K562 (cell line): Measurements from ENCODE around the gene CGN. TPM values are rescaled to one million over a fixed set of nuclear protein-coding genes. Genes with fewer than 3 reads are reported as not detected.

Source experiments
- ATAC-seq: fragments of 200-7000 bp; cut with Tn5 transposase; 3 replicates; pipeline ENCODE4 v1.9.1; 2020; ENCODE audit warnings: moderate library complexity
- BruUV-seq: library from RNA; stranded (reverse); fragments of 400-500 nt; replicated peaks from 2 replicates; lab custom pipeline; 2021; lab: Mats Ljungman, UMichigan
- CTCF ChIA-PET: fragments of 300-600 bp; formaldehyde crosslinking; extraction: SDS; loops from one replicate; lab custom pipeline; 2021; ENCODE audit warnings: low intra/inter-chr PET ratio; lab: Yijun Ruan, JAX
- POLR2A ChIA-PET: fragments of 300-600, 350-650 bp; sonication (Branson Sonifier 250); formaldehyde crosslinking; extraction: SDS; loops from one replicate; lab custom pipeline; 2021; ENCODE audit warnings: antibody characterized with exemption, inconsistent platforms; lab: Yijun Ruan, JAX
- DNase-seq, 4 experiments: peaks; one replicate each; pipeline versions ENCODE4 v3.0.0 to v3.0.0-alpha.2; 2011 to 2018; ENCODE audit warnings: low spot score in 3 of 4, mixed read lengths in 3 of 4; ENCODE audit errors: extremely low read depth in 1 of 4
- FAIRE-seq: peaks from 2 replicates; lab custom pipeline; 2011; peaks lifted over from hg19 to GRCh38; lab: Jason Lieb, UNC
- H2AFZ ChIP-seq: 2 replicates; pipeline ENCODE4 v1.6.0; 2011; ENCODE audit warnings: low read depth, low read length, control low read depth, inconsistent platforms
- H3K27ac ChIP-seq: fragments of 200-600 bp; 3 replicates; pipeline ENCODE4 v1.8.0; 2011; ENCODE audit warnings: low read depth, mild to moderate bottlenecking, control low read depth, inconsistent platforms, low read length, moderate library complexity, mixed read lengths; ENCODE audit errors: extremely low read depth
- H3K27me3 ChIP-seq, 2 experiments: fragments of 300-600 bp in 1 of 2; 2 replicates in 1 of 2; 3 replicates in 1 of 2; pipeline versions ENCODE4 v1.6.0 to v1.8.0; 2011; ENCODE audit warnings: inconsistent platforms in 2 of 2, low read length in 2 of 2, mild to moderate bottlenecking in 1 of 2, mixed read lengths in 1 of 2, moderate library complexity in 1 of 2; ENCODE audit not compliant: control insufficient read depth in 2 of 2, insufficient read depth in 2 of 2
- H3K36me3 ChIP-seq: fragments of 300-600 bp; 3 replicates; pipeline ENCODE4 v1.8.0; 2011; ENCODE audit warnings: mild to moderate bottlenecking, low read length, inconsistent platforms; ENCODE audit not compliant: control insufficient read depth, insufficient read depth
- H3K4me1 ChIP-seq, 2 experiments: fragments of 200-600 bp in 1 of 2; replicated peaks in 1 of 2; 2 replicates in 1 of 2; 3 replicates in 1 of 2; pipeline versions ENCODE4 v1.5.1 to v1.8.0; 2011; ENCODE audit warnings: inconsistent platforms in 2 of 2, low read length in 2 of 2, mild to moderate bottlenecking in 1 of 2, mixed read lengths in 1 of 2, moderate library complexity in 1 of 2; ENCODE audit not compliant: control insufficient read depth in 2 of 2, insufficient read depth in 2 of 2
- H3K4me2 ChIP-seq: 2 replicates; pipeline ENCODE4 v1.6.1; 2011; ENCODE audit warnings: low read length, control low read depth, inconsistent platforms, mixed read lengths; ENCODE audit not compliant: insufficient read depth
- H3K4me3 ChIP-seq: fragments of 200-600 bp; sonication (generic), shearing (Covaris generic); 2 replicates; pipeline ENCODE4 v1.5.1; 2016; ENCODE audit warnings: control low read depth, inconsistent platforms
- H3K79me2 ChIP-seq: fragments of 200-600 bp; 3 replicates; pipeline ENCODE4 v1.8.0; 2011; ENCODE audit warnings: low read length, inconsistent platforms; ENCODE audit not compliant: control insufficient read depth, insufficient read depth
- H3K9ac ChIP-seq, 2 experiments: 2 replicates each; pipeline versions ENCODE4 v1.6.0 to v1.6.1; 2011; ENCODE audit warnings: low read depth in 2 of 2, low read length in 2 of 2, control low read depth in 1 of 2, inconsistent platforms in 1 of 2, mild to moderate bottlenecking in 1 of 2, mixed read lengths in 1 of 2; ENCODE audit not compliant: insufficient read depth in 1 of 2
- H3K9me1 ChIP-seq: one replicate; pipeline ENCODE4 v1.6.0; 2011; ENCODE audit warnings: inconsistent platforms, mild to moderate bottlenecking, low read length, moderate library complexity; ENCODE audit not compliant: control insufficient read depth, insufficient read depth
- H3K9me3 ChIP-seq: replicated peaks from 2 replicates; pipeline ENCODE4 v1.5.1; 2011; ENCODE audit warnings: low read depth, low read length, inconsistent platforms; ENCODE audit not compliant: control insufficient read depth, insufficient read depth
- H4K20me1 ChIP-seq: replicated peaks from 2 replicates; pipeline ENCODE4 v1.6.1; 2011; ENCODE audit warnings: low read length, inconsistent platforms, mixed read lengths; ENCODE audit not compliant: control insufficient read depth, insufficient read depth
- EZH2 ChIP-seq: IDR thresholded peaks from 2 replicates; pipeline ENCODE4 v1.6.1; 2012; ENCODE audit warnings: low read depth, mild to moderate bottlenecking, inconsistent platforms, low read length, borderline replicate concordance
- FIP1L1 ChIP-seq: fragments of 200-400 bp; formaldehyde crosslinking; IDR thresholded peaks from 2 replicates; pipeline ENCODE4 v1.6.1; 2018; ENCODE audit warnings: mild to moderate bottlenecking, low read depth, low read length; ENCODE audit not compliant: poor library complexity, severe bottlenecking
- NR2C1 ChIP-seq, 2 experiments: fragments of 450-650 bp; IDR thresholded peaks; 2 replicates each; pipeline ENCODE4 v1.6.1; 2017; ENCODE audit warnings: mild to moderate bottlenecking in 2 of 2, antibody characterized with exemption in 1 of 2, inconsistent platforms in 1 of 2, missing compliant biosample characterization in 1 of 2, missing genetic modification characterization in 1 of 2
- POLR2A ChIP-seq: fragments of 450-650 bp; conservative IDR thresholded peaks from 2 replicates; pipeline ENCODE4 v1.6.1; 2016
- SMARCE1 ChIP-seq: fragments of 450-650 bp; IDR thresholded peaks from 2 replicates; pipeline ENCODE4 v1.7.1; 2016; ENCODE audit warnings: mild to moderate bottlenecking
- SREBF2 ChIP-seq: sonication (generic); formaldehyde crosslinking; IDR thresholded peaks from 2 replicates; pipeline ENCODE4 v1.4.0; 2020; ENCODE audit warnings: mild to moderate bottlenecking, missing genetic modification reagents
- STAG1 ChIP-seq: sonication (generic); formaldehyde crosslinking; IDR thresholded peaks from 2 replicates; pipeline ENCODE4 v1.5.0; 2020; ENCODE audit warnings: missing genetic modification reagents, borderline replicate concordance
- ZEB2 ChIP-seq: fragments of 450-650 bp; IDR thresholded peaks from 2 replicates; pipeline ENCODE4 v1.6.1; 2016
- WGBS: fragments of 100-300 bp; shearing (Covaris generic); methylation state at CpG from one replicate; pipeline ENCODE4 v1.1.6; 2016; ENCODE audit warnings: low coverage, mixed read lengths; ENCODE audit not compliant: insufficient coverage; ENCODE audit errors: missing lambda C conversion rate; 5-methylcytosine and 5-hydroxymethylcytosine counted together
- in situ Hi-C: fragments of 300-500 bp; cut with MboI; formaldehyde crosslinking; loops from 4 replicates; pipeline ENCODE4 v1.15.0; 2018; ENCODE audit warnings: inconsistent platforms, mixed read lengths
- intact Hi-C: fragments of 100-400 bp; cut with micrococcal nuclease; formaldehyde crosslinking; loops from 2 replicates; pipeline ENCODE4 v1.14.2; 2022
- polyA plus RNA-seq, 8 experiments: library from polyadenylated mRNA; depleted of rRNA in 4 of 8; stranded (reverse) in 5 of 8; unstranded in 3 of 8; fragments of >200 nt; fragmentation: Nextera tagmentation in 2 of 8; fragmentation: Illumina TruSeq in 1 of 8; extraction: Ambion mirVana in 2 of 8; extraction: Trizol in 1 of 8; gene quantifications; 2 replicates each; pipeline versions ENCODE4 v1.2.1 to v1.2.3, GENCODE V29; 2011 to 2014; ENCODE audit warnings: inconsistent platforms in 1 of 8, missing spikeins in 1 of 8
- total RNA-seq, 7 experiments: library from RNA; depleted of rRNA in 6 of 7; stranded (reverse); fragments of >200 nt in 6 of 7; fragmentation: Illumina TruSeq in 2 of 7; extraction: Trizol in 2 of 7; gene quantifications; 2 replicates each; pipeline versions ENCODE4 v1.2.1 to v1.2.3, GENCODE V29; 2011 to 2021; ENCODE audit warnings: low replicate concordance in 1 of 7
- TF ChIP-seq, protein P1 (sequence below): sonication (generic); formaldehyde crosslinking; IDR thresholded peaks from 2 replicates; pipeline ENCODE4 v1.8.0; 2022; ENCODE audit warnings: missing genetic modification reagents, mild to moderate bottlenecking, borderline replicate concordance
- TF ChIP-seq, protein P2 (sequence below): fragments of 450-650 bp; formaldehyde crosslinking; IDR thresholded peaks from 2 replicates; pipeline ENCODE4 v1.4.0; 2020; ENCODE audit warnings: mild to moderate bottlenecking, moderate library complexity
- TF ChIP-seq, protein P3 (sequence below): fragments of 450-650 bp; formaldehyde crosslinking; IDR thresholded peaks from 2 replicates; pipeline ENCODE4 v1.4.0; 2020; ENCODE audit warnings: mild to moderate bottlenecking
- TF ChIP-seq, protein P4 (sequence below): fragments of 450-650 bp; IDR thresholded peaks from 2 replicates; pipeline ENCODE4 v1.6.1; 2017; ENCODE audit warnings: mild to moderate bottlenecking, moderate library complexity
- TF ChIP-seq, protein P5 (sequence below): fragments of 250-450 bp; sonication (Bioruptor Pico); IDR thresholded peaks from 2 replicates; pipeline ENCODE4 v1.8.0; 2021; ENCODE audit warnings: borderline replicate concordance, mild to moderate bottlenecking, moderate library complexity; ENCODE audit not compliant: poor library complexity, severe bottlenecking

Gene CGN
- total and polyA plus RNA-seq, 9 of the 15 experiments (the other 6 are each of a cell fraction or from before 2014, with no cell fraction given): 0.03 to 1.4 (median 0.14) TPM; not detected in 2

DNA sequence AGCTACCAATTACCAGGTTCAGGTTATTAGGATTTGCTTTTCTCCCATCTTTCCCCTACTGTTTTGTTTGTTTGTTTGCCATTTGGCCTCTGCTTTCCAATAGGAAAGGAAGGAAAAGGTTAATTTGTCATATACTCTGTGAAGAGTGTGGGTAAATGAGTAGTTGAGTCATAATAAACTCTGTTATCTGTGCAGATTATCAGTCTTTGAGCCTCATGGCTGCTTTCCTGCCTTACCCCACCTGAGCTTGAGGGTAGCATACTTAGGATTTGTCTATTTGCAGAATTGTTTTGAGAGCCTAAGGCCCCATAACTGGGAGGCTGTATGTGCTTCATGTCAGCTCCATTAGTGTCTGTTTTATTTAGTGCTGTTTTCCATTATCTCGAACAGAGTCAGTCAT lies 67.8 kb downstream of the CGN start:
- intact Hi-C loops: loop anchor here (5.0 kb wide), 1 partner anchor 37 kb away; the partner anchor contains the start of gene TUFT1
- no peak for FAIRE-seq
- no peak overlapping the region for H3K4me3 ChIP-seq
- no peak for DNase-seq
- H4K20me1 ChIP-seq: no peaks in the 10 kb centered on the region
- no TSS peak for BruUV-seq
- no peaks in the 10 kb centered on the region; the same call in 2 of the 3 replicates for H3K36me3 ChIP-seq
- no peak overlapping the region for H3K4me2 ChIP-seq
- no peak overlapping the region for H3K27ac ChIP-seq
- H3K9me3 ChIP-seq: no peaks in the 10 kb centered on the region
- H3K27me3 ChIP-seq: no peaks in the 10 kb centered on the region
- no peak overlapping the region for H2AFZ ChIP-seq
- 38% methylated on average over 1 of the region's 1 CpG for WGBS
- TF ChIP-seq, protein P1, sequence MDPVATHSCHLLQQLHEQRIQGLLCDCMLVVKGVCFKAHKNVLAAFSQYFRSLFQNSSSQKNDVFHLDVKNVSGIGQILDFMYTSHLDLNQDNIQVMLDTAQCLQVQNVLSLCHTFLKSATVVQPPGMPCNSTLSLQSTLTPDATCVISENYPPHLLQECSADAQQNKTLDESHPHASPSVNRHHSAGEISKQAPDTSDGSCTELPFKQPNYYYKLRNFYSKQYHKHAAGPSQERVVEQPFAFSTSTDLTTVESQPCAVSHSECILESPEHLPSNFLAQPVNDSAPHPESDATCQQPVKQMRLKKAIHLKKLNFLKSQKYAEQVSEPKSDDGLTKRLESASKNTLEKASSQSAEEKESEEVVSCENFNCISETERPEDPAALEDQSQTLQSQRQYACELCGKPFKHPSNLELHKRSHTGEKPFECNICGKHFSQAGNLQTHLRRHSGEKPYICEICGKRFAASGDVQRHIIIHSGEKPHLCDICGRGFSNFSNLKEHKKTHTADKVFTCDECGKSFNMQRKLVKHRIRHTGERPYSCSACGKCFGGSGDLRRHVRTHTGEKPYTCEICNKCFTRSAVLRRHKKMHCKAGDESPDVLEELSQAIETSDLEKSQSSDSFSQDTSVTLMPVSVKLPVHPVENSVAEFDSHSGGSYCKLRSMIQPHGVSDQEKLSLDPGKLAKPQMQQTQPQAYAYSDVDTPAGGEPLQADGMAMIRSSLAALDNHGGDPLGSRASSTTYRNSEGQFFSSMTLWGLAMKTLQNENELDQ (CRISPR knock-in tag): no peak
- TF ChIP-seq, protein P2, sequence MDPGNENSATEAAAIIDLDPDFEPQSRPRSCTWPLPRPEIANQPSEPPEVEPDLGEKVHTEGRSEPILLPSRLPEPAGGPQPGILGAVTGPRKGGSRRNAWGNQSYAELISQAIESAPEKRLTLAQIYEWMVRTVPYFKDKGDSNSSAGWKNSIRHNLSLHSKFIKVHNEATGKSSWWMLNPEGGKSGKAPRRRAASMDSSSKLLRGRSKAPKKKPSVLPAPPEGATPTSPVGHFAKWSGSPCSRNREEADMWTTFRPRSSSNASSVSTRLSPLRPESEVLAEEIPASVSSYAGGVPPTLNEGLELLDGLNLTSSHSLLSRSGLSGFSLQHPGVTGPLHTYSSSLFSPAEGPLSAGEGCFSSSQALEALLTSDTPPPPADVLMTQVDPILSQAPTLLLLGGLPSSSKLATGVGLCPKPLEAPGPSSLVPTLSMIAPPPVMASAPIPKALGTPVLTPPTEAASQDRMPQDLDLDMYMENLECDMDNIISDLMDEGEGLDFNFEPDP (CRISPR knock-in tag): no peak
- TF ChIP-seq FIP1L1: no peak
- TF ChIP-seq, protein P3, sequence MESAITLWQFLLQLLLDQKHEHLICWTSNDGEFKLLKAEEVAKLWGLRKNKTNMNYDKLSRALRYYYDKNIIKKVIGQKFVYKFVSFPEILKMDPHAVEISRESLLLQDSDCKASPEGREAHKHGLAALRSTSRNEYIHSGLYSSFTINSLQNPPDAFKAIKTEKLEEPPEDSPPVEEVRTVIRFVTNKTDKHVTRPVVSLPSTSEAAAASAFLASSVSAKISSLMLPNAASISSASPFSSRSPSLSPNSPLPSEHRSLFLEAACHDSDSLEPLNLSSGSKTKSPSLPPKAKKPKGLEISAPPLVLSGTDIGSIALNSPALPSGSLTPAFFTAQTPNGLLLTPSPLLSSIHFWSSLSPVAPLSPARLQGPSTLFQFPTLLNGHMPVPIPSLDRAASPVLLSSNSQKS (CRISPR knock-in tag): no peak
- TF ChIP-seq SREBF2 (CRISPR knock-in tag): no peak
- TF ChIP-seq, protein P4, sequence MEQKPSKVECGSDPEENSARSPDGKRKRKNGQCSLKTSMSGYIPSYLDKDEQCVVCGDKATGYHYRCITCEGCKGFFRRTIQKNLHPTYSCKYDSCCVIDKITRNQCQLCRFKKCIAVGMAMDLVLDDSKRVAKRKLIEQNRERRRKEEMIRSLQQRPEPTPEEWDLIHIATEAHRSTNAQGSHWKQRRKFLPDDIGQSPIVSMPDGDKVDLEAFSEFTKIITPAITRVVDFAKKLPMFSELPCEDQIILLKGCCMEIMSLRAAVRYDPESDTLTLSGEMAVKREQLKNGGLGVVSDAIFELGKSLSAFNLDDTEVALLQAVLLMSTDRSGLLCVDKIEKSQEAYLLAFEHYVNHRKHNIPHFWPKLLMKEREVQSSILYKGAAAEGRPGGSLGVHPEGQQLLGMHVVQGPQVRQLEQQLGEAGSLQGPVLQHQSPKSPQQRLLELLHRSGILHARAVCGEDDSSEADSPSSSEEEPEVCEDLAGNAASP: no peak
- TF ChIP-seq SMARCE1: no peak
- TF ChIP-seq POLR2A: no peak
- TF ChIP-seq, protein P5, sequence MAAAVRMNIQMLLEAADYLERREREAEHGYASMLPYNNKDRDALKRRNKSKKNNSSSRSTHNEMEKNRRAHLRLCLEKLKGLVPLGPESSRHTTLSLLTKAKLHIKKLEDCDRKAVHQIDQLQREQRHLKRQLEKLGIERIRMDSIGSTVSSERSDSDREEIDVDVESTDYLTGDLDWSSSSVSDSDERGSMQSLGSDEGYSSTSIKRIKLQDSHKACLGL (CRISPR knock-in tag): no peak
- no peak for TF ChIP-seq NR2C1 (IDR thresholded peaks at IDR 0.05)
- TF ChIP-seq NR2C1 (tag; IDR thresholded peaks at IDR 0.05): no peak
- TF ChIP-seq STAG1 (CRISPR knock-in tag): no peak
- TF ChIP-seq ZEB2: no peak
- TF ChIP-seq EZH2: no peak
- TF ChIP-seq, all 486 proteins: peak for 0
- in situ Hi-C loops: no loop called here
- H3K9me1 ChIP-seq: no peaks in the 10 kb centered on the region
- CTCF ChIA-PET: no interaction called here
- POLR2A ChIA-PET: interaction anchor here (0.6 to 1.6 kb wide), 6 partner anchors 10 to 253 kb away, joined by 3 to 7 read pairs (median 3); partner anchors contain the start of gene RORC
- ATAC-seq: no peak
- no peaks in the 10 kb centered on the region for H3K79me2 ChIP-seq
- no peak overlapping the region for H3K9ac ChIP-seq
- H3K4me1 ChIP-seq: peaks cover 11 to 30% of the 10 kb centered on the region in 2 experiments; a peak in 4 of 5 replicates
